ENCODE measurements around the gene CECR2.

The CECR2 gene

DNA sequence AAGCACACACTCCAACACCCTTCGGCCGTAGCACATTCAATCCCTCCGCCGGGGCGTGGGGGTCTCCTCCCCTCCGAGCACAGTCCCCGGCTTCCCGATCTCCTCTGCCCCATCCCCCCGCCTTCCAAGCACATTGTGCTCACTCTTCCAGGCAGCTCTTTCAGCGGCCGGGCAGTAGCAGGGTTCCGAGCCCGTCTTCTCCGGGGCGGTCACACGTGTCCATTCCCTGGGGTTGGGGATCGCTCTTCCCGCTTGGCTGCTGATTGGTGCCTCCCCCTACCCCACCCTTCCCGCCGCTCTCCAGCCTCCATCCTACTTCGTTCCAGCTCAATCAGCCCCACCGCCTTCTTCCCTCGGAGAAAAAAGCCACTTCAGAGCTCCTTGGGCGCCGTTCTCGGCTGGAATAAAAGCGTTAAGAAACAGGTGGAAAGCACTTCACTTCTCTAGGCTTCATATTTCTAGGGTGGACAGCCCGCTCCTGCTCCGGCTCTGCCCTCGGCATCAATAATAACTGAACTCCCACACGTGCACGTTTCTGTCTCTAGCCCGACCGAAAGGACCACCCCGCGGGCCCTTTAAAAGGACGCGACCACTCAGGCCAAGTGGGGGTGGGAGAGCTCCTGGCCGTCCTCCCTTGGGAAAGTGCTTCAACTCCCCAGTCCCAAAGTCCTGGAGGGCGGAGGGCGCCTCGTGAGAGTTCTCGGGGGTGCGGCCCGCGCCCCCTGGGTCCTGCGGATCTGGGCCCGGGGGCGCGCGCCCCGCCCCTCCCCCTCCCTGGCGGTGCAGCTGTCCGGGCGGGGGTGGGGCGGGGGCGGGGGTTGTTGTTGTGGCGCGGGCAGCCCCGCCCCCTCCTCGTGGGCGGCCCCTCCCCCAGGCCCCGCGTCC lies 464 bp upstream of the CECR2 start:
- no peak for FAIRE-seq

DNA sequence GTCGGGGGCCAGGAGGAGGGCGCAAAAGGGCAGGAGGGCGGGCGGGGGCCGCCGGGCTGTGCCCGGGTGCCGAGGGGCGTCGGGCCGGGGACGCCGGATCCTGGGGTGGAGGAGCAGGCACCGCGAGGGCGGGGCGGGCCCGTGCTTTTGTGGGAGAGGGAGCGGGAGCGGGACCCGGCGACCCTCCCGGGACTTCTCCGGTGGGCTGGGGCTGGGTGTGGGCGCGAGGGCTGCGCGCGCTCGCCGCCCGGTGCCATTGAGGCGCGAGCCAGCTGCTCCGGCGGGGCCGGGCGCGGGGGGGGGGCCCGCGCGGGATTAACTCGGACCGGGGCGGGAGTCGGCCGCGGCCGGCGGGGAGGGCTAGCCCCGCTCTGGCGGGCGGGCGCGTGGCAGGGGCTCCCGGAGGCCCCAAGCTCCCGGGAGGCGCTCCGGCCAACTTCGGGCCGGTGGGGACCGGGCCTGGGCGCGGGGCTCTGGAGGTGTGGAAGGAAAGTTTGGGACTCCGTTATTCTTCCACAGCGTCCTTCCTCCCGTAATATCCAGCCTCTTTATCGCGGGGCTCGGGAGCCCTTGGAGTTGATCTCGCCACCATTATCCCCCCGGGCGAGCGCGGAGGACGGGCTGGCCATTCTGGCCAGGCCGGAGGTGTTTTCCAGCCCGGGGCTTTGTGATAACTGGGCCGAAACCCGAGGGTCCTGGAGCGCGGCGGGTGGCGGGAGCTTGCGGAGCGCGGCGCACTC lies 936 bp downstream of the CECR2 start:
- FAIRE-seq, result no peak

DNA sequence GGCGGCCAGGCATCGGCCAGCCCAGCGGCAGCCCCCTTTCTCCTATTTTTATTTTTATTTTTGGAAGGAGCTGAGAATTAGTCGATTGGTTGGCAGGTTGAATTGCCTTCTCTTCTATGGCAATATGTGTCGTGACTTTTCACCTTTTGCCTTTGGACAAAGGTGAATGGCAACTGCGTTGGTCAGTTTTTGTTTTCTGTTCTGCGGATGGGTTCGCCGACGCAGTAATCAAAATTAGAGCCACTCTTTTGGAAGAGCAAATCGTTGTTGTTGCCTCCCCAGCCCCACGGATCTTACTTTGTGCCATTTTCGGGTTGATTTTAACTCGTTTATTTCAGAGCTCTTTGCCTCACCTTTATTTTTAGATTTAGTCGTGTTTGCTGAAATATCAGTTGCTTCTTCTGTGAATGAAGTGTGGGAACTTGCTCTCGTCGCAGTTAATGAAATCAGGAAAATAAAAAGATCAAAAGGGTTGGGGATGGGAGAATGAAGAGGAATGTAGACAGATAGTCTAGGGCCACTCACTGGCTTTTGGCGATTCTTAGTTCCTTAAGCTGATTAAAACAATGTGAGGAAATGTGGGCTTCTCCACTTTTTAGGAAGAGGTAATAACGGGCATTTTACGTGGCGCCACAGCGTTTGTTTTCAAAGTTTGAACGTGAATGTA lies 1.6 kb downstream of the CECR2 start:
- FAIRE-seq, result no peak

DNA sequence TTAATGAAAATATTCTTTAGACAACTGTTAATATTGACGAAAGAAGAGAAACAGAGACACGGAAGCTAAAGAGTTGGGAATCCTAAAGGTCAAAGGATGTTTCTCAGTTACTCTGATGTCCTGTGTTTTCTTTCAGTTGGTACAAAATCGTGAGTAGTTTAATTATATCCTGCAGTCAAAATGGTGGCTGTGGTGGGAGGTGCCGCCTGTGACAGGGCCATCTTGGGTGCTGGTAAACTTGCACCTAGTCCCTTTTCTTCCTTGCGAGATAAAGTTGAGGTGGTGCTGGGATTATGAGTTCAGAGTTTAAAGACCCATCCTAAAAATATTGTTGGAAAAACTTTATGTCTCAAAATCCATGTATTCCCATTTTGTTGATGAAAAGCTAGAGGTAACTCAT lies 2.2 kb downstream of the CECR2 start:
- no peak for FAIRE-seq

DNA sequence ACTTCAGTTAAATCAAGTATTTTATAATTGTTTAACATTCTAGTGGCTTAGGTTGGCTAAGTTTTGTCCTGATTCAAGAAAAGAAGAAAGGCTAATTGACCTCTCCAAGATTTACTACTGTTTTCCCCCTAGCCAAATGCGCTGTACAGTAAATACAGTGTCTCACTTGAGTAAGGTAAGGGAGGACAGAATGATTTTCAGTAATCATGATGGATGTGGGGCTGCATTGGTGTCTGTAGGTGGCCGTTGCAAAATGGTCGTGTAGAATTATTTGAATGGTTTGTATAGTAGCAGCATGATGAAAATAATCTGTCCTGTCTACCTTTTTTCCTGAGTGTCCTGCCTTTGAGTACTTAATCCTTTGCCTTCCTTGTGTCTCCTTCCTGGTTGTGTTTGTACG lies 4.6 kb downstream of the CECR2 start:
- FAIRE-seq, result no peak

DNA sequence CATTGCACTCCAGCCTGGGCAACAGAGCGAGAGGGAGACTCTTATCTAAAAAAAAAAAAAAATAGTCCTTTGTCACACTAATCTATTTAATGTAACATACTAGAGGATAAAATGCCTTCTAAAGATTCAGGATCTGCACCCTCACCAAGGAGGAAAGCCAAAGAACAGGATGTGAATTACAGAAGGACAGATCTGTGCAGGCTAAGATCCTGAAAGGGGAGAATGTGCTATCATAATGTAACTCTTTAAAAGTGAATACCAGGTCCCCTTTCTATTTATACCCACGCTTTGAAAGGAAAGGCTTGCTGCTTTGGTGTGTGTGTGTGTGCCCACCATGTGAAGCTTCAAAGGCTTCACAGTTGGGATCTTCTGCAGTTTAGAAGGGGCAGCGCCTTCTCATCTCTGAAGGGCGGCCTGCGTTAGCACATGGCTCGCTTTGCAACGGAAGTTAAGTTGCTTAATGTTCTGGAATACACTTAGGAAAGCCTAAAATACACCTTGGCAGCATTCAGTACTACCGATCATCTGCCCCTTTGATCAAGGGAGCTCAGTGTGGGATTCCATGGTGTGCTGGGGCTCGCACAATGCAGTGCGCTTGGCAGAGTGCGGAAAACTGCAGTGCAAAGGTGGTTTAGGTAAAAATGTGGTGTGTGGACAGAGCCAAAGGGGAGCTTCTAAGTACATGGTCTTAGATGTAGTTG lies 6.8 kb downstream of the CECR2 start:
- no peak for FAIRE-seq

DNA sequence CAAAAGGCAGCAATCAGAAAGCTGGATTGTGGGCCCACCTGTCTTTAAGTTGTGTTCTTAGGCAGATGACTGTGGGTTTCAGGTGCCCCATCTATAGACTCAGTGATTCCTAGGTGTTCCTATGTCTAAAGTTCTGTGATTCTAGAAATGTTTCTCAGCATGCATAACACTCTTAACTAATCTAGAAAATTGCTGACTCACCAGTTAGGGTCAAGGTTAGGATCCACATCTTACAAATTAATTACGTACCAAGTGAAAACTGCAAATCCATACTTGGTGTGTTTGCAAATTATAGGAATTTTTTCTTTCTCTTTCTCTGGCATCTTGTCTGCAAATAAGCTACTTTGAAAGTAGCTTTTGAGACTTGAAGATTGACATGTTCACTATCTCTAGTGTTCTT lies 7.7 kb downstream of the CECR2 start:
- no peak for FAIRE-seq

DNA sequence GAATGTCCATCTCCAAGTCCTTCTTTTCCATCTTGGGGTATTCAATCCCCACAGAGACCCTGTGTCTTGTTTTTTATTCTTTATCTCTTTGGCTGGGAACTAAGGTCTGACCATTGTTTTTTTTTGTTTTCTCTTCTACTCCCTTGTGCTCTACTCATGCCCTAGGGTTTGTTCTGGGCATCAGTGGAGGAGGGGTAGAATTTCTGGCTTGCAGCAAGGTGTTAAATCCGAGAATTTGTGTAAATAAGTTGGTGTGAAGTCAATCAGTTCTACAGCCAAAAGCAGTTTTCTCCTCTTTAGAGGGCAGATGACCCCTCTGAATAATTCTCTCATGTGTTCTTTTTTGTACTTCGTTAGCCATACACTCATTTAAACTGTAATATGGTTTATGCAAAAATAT lies 10.7 kb downstream of the CECR2 start:
- FAIRE-seq, result no peak

DNA sequence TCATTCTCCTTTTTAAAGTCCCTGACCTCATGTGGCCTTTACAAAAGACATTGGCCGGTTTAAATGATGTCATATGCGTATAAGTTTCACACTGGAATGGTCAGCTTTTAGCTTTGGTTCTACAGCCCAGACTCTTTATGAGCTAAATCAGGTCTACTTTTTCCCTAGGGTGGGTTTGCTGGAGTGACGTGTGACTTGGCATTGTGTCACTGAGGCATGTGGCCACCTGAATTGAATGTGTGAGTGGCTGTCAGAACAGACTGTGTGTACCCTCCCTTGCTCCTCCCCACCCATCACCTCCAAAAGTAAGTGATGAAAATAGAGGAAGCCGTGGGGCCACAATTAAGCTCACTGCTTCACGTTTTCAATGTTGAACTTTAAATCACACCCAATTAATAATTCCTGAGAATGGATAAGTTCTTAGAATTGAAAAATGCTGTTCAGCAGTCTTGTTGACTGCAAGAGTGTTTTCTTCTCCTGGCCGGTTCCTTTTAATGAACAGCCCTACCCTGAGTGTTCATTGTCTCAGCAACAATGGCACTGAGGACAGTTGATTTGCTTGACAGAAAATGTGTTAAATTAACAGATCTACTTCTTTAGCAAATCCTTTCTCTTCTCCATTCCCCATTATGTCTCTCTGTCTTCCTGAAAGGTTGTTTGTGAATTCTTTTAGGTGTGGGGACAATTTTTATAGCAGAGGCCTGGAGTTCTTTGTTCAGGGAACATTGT lies 11.3 kb downstream of the CECR2 start:
- FAIRE-seq, result no peak

DNA sequence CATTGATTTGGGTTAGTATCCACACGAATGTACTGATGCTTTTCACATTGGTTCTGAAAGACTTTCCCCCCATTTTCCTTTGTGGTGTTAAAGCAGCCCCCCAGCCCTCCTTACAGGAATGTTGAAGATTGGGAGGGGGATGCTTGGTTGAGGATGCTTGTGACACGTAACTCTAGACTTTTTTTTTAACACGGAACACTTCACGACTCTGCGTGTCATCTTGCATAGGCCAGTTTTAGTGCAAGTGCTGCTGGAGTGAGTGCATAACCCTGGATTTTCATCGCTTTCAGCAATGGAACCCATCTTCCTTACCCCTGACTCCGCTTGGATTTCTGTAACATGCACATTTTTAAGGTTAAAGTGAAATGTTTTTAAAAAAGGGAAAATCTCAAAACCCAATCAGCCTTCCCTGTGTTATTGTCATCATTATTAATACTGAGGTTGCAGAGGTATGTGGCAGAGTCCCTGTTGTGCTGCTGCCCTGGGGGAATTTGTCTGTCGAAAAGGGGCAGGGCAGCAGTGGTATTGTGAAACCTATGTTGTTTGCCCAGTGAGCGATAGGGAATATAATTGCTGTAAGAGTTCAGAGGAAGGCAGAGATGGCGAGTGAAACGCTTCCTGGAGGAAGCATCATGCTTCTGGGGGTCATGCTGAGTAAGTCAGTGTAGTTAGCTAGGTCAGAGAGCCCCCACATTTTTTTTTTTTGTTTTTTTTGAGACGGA lies 12.1 kb downstream of the CECR2 start:
- no peak for FAIRE-seq

DNA sequence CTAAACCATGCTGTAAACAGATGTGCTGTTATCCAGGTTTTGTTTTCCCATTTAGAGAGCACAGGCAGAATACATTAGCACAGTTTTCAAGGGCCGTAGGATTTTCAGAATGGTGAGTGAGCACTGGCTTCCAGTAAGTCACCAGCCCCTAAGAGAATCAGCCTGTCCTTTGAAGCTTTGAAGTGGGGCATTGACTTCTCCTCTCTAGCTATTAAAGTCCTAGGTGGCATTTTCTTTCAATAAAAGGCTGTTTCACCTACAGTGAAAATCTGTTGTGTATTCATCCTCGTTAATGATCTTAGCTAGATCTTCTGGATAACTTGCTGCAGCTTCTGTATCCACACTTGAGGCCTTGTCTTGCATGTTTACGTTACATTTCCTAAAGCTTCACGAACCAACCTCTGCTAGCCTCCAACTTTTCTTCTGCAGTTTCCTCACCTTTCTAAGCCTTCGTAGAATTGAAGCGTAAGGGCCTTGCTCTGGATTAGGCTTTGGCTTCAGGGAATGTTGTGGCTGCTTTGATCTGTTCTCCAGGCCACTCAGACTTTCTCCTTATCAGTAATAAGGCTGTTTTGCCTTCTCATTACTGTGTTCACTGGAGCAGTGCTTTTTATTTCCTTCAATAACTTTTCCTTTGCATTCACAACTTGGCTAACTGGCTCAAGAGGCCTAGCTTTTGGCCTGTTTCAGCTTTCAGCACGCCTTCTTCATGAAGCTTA lies 15.5 kb downstream of the CECR2 start:
- FAIRE-seq, result no peak

DNA sequence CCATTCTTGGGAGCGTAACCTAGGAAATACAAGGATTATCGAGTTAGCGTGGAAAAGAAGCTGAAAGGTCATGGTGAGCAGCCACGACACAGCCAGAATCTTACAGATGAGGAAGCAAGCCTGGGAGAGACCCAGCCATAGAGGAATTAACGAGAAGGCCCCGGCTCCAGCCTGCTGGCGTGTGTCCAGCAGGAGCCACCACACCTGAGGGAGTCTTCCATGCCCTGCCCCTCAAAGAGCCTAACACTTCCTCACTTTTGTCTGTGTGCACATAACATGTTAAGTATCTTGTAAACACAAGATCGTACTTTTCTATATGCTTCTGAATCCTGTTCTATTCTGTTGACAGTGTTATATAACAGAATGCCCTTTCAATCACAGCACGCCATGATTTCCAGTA lies 18.1 kb downstream of the CECR2 start:
- no peak for FAIRE-seq

DNA sequence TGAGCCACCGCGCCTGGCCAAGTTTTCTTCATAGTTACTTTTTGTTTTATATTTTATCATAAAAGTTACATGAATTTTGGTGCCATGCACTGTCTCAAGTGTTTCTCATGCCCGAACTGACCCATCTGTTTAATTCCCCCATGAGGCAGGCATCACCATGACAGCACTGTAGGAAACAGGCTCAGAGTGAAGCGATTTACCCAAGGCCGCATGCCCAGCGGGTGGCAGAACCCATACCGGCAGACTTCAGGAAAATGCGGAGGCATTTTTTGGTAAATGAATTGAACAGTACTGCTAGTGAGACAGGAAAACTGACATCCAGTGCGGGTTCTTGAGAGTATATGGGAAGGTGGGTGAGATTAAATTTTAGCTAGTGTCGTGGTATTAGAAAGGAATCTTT lies 19.0 kb downstream of the CECR2 start:
- FAIRE-seq, result no peak

DNA sequence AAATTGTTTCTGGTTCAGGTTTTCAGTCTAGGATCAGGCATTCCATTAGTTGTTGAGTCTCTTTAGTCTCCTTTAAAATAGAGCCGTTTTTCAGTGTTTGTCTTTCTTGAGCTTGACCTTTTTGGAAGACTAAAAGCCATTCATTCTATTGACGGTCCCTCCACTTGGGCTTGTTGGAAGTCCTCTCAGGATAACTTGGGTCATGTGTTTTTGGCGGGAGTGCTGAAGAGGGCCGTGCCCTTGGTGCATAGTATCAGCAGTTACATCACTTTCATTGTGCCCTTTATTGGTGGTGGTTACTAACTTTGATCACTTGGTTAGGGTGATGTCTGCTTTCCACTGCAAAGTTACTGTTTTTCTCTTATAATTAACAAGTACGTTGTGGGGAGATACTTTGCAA lies 20.8 kb downstream of the CECR2 start:
- no peak for FAIRE-seq

DNA sequence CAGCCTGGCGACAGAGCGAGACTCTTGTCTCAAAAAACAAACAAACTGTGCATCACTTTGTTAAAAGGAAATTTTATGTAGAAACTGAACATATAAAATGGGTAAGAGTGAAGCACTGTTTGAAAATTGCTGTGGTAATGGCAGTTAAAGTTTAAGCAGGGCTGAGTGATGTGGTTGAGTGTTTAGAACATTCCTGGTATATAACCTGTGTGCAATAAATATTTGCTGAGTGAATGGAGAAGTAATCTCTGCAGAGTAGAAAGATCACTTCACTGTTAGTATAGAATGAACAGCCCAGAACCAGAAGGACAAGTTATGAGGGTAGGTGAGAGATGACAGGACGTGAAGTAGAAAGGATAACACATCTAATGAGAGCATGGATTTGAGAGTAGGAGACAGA lies 27.3 kb downstream of the CECR2 start:
- FAIRE-seq, result no peak

DNA sequence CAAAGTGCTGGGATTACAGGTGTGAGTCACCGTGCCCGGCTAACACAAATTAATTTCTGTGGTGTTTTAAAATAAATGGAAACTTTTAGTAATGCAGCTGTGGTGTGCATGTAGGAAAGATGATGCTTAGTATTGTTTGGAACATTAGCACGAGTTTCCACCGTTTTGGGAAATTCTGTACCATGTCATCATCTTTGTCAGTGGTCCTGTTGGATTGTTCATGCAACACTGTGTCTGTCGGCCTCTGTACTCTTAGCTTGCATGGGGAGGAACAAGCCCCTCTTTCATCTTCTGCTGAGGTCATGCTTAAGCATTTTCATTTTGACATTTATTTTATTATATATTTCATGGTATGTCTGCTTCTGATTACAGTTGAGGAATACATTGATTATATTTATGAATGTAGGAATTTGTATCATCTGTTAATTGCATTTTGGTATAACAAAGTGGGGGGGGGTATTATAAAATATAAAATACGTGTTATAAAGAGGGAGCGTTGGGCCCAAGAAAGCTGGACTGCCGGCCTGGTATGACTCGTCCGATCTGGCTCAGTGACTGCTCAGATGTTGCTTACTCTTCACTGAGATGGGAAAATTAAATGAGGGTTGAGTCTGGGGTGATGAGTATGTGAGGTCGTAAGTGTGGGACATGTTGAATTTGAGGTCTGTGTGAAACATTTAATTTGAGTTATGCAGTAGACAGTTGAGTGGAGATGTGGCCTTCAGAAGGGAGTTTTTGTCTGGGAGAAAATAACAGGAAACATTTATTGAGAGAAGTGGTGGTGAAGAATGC lies 28.7 kb downstream of the CECR2 start:
- no peak for FAIRE-seq

DNA sequence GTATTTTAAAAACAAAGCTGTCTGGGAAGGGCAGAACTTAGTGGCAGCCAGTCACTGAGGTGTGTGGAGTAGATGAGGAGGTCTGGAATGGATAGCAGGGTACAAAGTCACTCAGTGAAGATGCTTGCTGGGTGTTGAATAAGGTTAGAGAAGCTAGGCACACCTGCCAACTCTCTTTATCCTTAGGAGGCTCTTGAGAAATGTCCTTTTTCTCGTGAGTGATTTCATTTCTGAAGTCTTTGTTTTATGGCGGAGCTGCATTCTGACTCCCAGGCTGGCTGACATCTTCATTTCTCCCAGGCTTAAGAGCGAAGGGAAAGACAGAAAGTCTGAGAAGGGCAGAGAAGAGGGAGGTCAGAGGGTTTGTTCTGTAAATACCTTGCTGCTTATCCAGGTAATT lies 31.0 kb downstream of the CECR2 start:
- no peak for FAIRE-seq

DNA sequence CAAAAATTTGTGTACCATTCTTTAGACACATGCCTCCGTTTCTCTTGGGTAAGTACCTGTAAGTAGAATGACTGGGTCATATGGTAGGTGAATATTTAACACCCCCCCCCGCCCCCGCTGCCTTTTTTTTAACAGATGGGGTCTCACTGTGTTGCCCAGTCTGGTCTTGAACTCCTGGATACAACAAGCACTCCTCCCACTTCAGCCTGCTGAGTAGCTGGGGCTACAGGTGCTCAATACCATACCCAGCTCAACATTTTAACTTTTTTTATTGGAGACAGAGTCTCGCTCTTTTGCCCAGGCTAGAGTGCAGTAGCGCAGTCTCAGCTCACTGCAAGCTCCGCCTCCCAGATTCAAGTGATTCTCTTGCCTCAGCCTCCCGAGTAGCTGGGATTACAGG lies 32.5 kb downstream of the CECR2 start:
- no peak for FAIRE-seq

DNA sequence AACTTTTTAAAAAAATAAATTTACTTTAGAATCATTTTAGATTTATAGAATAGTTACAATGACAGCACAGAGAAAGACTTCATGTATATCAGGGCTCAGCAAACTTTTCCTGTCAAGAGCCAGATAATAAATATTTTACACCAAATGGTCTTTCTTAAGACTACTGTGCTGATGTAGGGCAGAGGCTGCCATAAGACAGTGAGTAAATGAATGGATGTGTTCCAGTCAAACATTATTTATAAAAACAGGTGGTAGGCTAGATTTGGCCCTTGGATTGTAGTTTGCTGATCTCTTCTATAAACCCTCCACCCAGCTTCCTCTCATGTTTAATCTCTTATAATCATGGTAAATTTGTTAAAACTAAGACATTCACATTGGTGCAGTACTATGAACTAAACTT lies 33.0 kb downstream of the CECR2 start:
- FAIRE-seq, result no peak

DNA sequence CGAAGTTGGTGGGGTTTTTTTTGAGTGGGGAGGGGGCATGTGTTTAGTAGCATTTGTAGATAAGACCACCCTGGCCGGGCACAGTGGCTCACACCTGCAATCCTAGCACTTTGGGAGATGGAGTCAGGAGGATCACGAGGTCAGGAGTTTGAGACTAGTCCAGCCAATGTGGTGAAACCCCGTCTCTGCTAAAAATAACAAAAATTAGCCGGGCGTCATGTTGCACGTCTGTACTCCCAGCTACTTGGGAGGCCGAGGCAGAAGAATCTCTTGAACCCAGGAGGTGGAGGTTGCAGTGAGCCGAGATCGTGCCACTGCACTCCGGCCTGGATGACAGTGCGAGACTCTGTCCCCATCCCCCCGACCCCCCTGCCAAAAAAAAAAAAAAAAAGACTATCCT lies 34.6 kb downstream of the CECR2 start:
- no peak for FAIRE-seq

Data from A204.1 (cell line).